ENCODE data around the gene ALDH3B2. TPM values are rescaled to one million over a fixed set of nuclear protein-coding genes. Genes with fewer than 3 reads are reported as not detected.
A peak's percentile ranks its signal among the peaks of the same experiment; 100 is the strongest.
"Not testable (repeated sequence)": the region's sequence is repeated elsewhere in the genome, so short reads cannot be mapped to it uniquely, and the experiment has no call there.

Gene ALDH3B2
- total and polyA plus RNA-seq, 2 donors: 0.57 to 11.1 TPM

GRCh38 chr11:67629386-67630227 is 44.8 kb downstream of the ALDH3B2 start, which contains the start of gene NUDT8:
NUDT8 (minus strand) TSS chr11:67629937; CDS start chr11:67629911, 26 bp downstream.
- H3K9me3 ChIP-seq (ENCODE audit: control insufficient read depth in 2 of 2, insufficient read depth in 1 of 2, low read length in 1 of 2): peaks cover 0 to 4% of the 10 kb centered on the region in 2 donors
- DNase-seq (ENCODE audit: low read depth in 6 of 9, low spot score in 9 of 9): peak in 7 of 9 donors; percentile 72 to 92 (median 85)
- no peaks in the 10 kb centered on the region for H3K36me3 ChIP-seq (ENCODE audit: control insufficient read depth in 2 of 2, insufficient read depth in 2 of 2, low read length in 1 of 2)
- H3K27me3 ChIP-seq (ENCODE audit: control insufficient read depth in 2 of 2, insufficient read depth in 1 of 2, low read length in 1 of 2): no peaks in the 10 kb centered on the region
- peak within 1 kb of the TSS; percentile 54 to 71 for H3K4me3 ChIP-seq (ENCODE audit: low read length in 2 of 2)
- H3K4me1 ChIP-seq (ENCODE audit: control insufficient read depth in 2 of 2, insufficient read depth in 2 of 2, low read length in 2 of 2): peaks cover 7 to 22% of the 10 kb centered on the region in 2 donors
- H3K27ac ChIP-seq (ENCODE audit: low read depth in 1 of 2, low read length in 1 of 2): peak within 1 kb of the TSS; percentile 85 to 90
- WGBS: under 1% methylated on average over 102 of the region's 102 CpGs

DNA sequence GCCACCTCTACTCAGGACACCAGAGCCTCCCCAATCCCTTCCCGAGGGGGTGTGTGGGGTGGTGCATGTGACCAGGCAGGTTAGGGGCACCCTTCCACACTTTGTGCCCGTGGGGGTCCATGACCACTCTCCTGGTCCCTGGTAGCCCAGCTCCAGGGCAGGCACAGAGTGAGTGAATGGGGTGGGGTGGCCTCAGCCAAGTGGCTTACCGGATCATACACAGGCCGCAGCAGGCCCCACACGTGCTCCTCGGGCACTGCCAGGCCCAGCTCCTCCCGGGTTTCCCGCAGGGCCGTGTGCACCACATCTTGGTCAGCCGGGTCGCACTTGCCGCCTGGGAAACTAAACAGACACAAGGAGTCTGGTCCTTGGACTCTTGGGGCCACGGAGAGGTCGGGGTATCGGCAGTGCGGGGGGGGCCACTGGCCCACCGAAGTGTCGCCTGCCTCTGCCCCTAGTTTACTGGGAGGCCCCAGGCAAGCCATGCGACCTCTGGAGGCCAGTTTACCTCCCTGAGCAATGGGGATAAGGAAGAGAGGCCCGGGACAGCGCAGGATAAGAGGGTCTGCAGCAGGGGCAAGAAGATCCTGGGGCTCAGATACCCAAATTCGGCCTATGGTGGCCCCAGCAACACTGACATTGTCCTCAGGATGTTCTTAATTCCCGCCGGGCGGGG is 45.6 kb downstream of the ALDH3B2 start:
- whole genome bisulfite sequencing: 71% methylated on average over 25 of the region's 25 CpGs
- no peaks in the 10 kb centered on the region for H3K27me3 ChIP-seq (ENCODE audit: control insufficient read depth in 2 of 2, insufficient read depth in 1 of 2, low read length in 1 of 2)
- no peak overlapping the region for H3K4me3 ChIP-seq (ENCODE audit: low read length in 2 of 2)
- DNase-seq (ENCODE audit: low read depth in 6 of 9, low spot score in 9 of 9): no peak
- H3K9me3 ChIP-seq (ENCODE audit: control insufficient read depth in 2 of 2, insufficient read depth in 1 of 2, low read length in 1 of 2): peaks cover 0 to 4% of the 10 kb centered on the region in 2 donors
- H3K36me3 ChIP-seq (ENCODE audit: control insufficient read depth in 2 of 2, insufficient read depth in 2 of 2, low read length in 1 of 2): no peaks in the 10 kb centered on the region
- H3K4me1 ChIP-seq (ENCODE audit: control insufficient read depth in 2 of 2, insufficient read depth in 2 of 2, low read length in 2 of 2): peaks cover 7 to 22% of the 10 kb centered on the region in 2 donors
- H3K27ac ChIP-seq (ENCODE audit: low read depth in 1 of 2, low read length in 1 of 2): no peak overlapping the region

DNA sequence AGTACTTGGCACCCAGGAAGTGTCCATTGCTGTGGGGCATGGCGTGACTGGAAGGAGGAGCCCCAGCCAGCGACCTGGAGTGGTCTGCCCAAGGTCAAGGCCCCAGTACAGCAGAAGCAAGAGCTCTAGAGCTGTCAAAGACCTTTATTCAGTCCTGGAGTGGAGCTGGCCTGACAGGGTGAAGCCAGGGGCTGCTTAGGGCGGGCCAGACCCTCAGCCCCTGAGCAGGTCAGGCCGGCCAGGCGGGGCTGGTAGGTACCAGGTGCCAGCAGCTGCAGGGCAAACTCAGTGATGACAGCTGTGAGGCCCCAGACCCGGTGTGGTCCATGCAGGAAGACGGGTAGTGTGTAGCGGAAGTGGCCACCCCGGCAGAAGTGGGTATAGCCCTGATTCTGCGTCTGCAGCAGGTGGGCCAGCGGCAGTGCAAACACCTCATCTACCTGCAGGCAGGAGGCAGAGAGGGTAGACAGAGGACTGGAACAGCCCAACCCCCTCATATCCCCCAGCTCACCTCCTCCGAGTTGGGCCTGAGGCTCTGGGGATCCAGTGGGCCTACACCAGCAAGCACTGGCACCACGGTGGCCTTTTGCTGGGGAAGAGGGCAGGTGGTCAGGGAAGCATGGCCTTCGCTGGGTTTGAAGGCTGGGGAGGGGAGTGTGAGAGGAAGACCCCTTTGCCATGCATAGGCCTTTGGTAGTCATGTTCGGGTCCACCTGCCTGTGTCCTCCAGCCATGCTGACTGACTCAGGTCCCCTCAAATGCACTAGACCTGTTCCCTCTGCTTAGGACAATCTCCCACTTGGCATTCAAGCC is 46.4 kb downstream of the ALDH3B2 start:
- DNase-seq (ENCODE audit: low read depth in 6 of 9, low spot score in 9 of 9): no peak
- peaks cover 7 to 22% of the 10 kb centered on the region in 2 donors for H3K4me1 ChIP-seq (ENCODE audit: control insufficient read depth in 2 of 2, insufficient read depth in 2 of 2, low read length in 2 of 2)
- H3K36me3 ChIP-seq (ENCODE audit: control insufficient read depth in 2 of 2, insufficient read depth in 2 of 2, low read length in 1 of 2): no peaks in the 10 kb centered on the region
- 95% methylated on average over 15 of the region's 15 CpGs for WGBS
- peaks cover 0 to 4% of the 10 kb centered on the region in 2 donors for H3K9me3 ChIP-seq (ENCODE audit: control insufficient read depth in 2 of 2, insufficient read depth in 1 of 2, low read length in 1 of 2)
- H3K27ac ChIP-seq (ENCODE audit: low read depth in 1 of 2, low read length in 1 of 2): no peak overlapping the region
- H3K27me3 ChIP-seq (ENCODE audit: control insufficient read depth in 2 of 2, insufficient read depth in 1 of 2, low read length in 1 of 2): no peaks in the 10 kb centered on the region
- H3K4me3 ChIP-seq (ENCODE audit: low read length in 2 of 2): no peak overlapping the region

- H3K4me3 ChIP-seq (ENCODE audit: low read length in 2 of 2): no peak overlapping the region
- peaks cover 0 to 4% of the 10 kb centered on the region in 2 donors for H3K9me3 ChIP-seq (ENCODE audit: control insufficient read depth in 2 of 2, insufficient read depth in 1 of 2, low read length in 1 of 2)
- WGBS: 97% methylated on average over 6 of the region's 6 CpGs
- no peak overlapping the region for H3K27ac ChIP-seq (ENCODE audit: low read depth in 1 of 2, low read length in 1 of 2)
- no peak for DNase-seq (ENCODE audit: low read depth in 6 of 9, low spot score in 9 of 9)
- H3K27me3 ChIP-seq (ENCODE audit: control insufficient read depth in 2 of 2, insufficient read depth in 1 of 2, low read length in 1 of 2): no peaks in the 10 kb centered on the region
- H3K4me1 ChIP-seq (ENCODE audit: control insufficient read depth in 2 of 2, insufficient read depth in 2 of 2, low read length in 2 of 2): peaks cover 7 to 22% of the 10 kb centered on the region in 2 donors
- H3K36me3 ChIP-seq (ENCODE audit: control insufficient read depth in 2 of 2, insufficient read depth in 2 of 2, low read length in 1 of 2): no peaks in the 10 kb centered on the region
Measured at GRCh38 chr11:67627441-67627811, 47.0 kb downstream of the ALDH3B2 start.

GRCh38 chr11:67626970-67627369 is 47.5 kb downstream of the ALDH3B2 start:
- Histone ChIP-seq H3K27me3 (ENCODE audit: control insufficient read depth in 2 of 2, insufficient read depth in 1 of 2, low read length in 1 of 2) (no peaks in the 10 kb centered on the region), H3K4me1 (ENCODE audit: control insufficient read depth in 2 of 2, insufficient read depth in 2 of 2, low read length in 2 of 2) (peaks cover 7 to 22% of the 10 kb centered on the region in 2 donors), H3K27ac (ENCODE audit: low read depth in 1 of 2, low read length in 1 of 2) (no peak overlapping the region), H3K4me3 (ENCODE audit: low read length in 2 of 2) (no peak overlapping the region), H3K36me3 (ENCODE audit: control insufficient read depth in 2 of 2, insufficient read depth in 2 of 2, low read length in 1 of 2) (no peaks in the 10 kb centered on the region), H3K9me3 (ENCODE audit: control insufficient read depth in 2 of 2, insufficient read depth in 1 of 2, low read length in 1 of 2) (peaks cover 0 to 4% of the 10 kb centered on the region in 2 donors)
- DNase-seq (ENCODE audit: low read depth in 6 of 9, low spot score in 9 of 9): no peak
- 97% methylated on average over 10 of the region's 10 CpGs for WGBS

DNA sequence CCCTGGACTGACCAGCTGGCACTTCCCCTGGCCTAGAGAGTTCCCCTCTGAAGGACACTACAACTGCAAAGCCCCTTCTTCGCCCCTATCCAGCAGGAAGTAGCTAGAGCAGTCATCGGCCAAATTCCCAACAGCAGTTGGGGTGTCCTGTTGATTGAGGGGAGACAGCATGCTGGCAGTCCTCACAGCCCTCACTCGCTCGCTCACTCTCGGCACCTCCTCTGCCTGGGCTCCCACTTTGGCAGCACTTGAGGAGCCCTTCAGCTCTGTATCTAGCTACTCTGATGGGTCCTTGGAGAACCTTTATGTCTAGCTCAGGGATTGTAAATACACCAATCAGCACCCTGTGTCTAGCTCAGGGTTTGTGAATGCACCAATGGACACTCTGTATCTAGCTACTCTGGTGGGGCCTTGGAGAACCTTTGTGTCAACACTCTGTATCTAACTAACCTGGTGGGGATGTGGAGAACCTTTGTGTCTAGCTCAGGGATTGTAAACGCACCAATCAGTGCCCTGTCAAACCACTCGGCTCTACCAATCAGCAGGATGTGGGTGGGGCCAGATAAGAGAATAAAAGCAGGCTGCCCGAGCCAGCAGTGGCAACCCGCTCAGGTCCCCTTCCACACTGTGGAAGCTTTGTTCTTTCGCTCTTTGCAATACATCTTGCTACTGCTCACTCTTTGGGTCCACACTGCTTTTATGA is 48.1 kb downstream of the ALDH3B2 start:
- H3K27ac ChIP-seq (ENCODE audit: low read depth in 1 of 2, low read length in 1 of 2); H3K4me3 ChIP-seq (ENCODE audit: low read length in 2 of 2); H3K9me3 ChIP-seq (ENCODE audit: control insufficient read depth in 2 of 2, insufficient read depth in 1 of 2, low read length in 1 of 2); H3K27me3 ChIP-seq (ENCODE audit: control insufficient read depth in 2 of 2, insufficient read depth in 1 of 2, low read length in 1 of 2); H3K36me3 ChIP-seq (ENCODE audit: control insufficient read depth in 2 of 2, insufficient read depth in 2 of 2, low read length in 1 of 2); DNase-seq (ENCODE audit: low read depth in 6 of 9, low spot score in 9 of 9): not testable (repeated sequence)
- H3K4me1 ChIP-seq (ENCODE audit: control insufficient read depth in 2 of 2, insufficient read depth in 2 of 2, low read length in 2 of 2): peaks cover 7 to 21% of the 10 kb centered on the region in 2 donors
- WGBS: 97% methylated on average over 10 of the region's 10 CpGs

- H3K4me3 ChIP-seq (ENCODE audit: low read length in 2 of 2); H3K36me3 ChIP-seq (ENCODE audit: control insufficient read depth in 2 of 2, insufficient read depth in 2 of 2, low read length in 1 of 2); H3K27me3 ChIP-seq (ENCODE audit: control insufficient read depth in 2 of 2, insufficient read depth in 1 of 2, low read length in 1 of 2); H3K27ac ChIP-seq (ENCODE audit: low read depth in 1 of 2, low read length in 1 of 2); H3K9me3 ChIP-seq (ENCODE audit: control insufficient read depth in 2 of 2, insufficient read depth in 1 of 2, low read length in 1 of 2); DNase-seq (ENCODE audit: low read depth in 6 of 9, low spot score in 9 of 9); H3K4me1 ChIP-seq (ENCODE audit: control insufficient read depth in 2 of 2, insufficient read depth in 2 of 2, low read length in 2 of 2): not testable (repeated sequence)
- WGBS: 100% methylated on average over 1 of the region's 1 CpG
Measured at GRCh38 chr11:67623795-67624194, 50.6 kb downstream of the ALDH3B2 start.

- not testable (repeated sequence) for H3K27ac ChIP-seq (ENCODE audit: low read depth in 1 of 2, low read length in 1 of 2); H3K4me3 ChIP-seq (ENCODE audit: low read length in 2 of 2)
- WGBS: 93% methylated on average over 7 of the region's 7 CpGs
Measured at GRCh38 chr11:67622905-67623304, 51.5 kb downstream of the ALDH3B2 start.

More at GRCh38 chr11:67622905-67623304, 51.5 kb downstream of the ALDH3B2 start:
- not testable (repeated sequence) for H3K36me3 ChIP-seq (ENCODE audit: control insufficient read depth in 2 of 2, insufficient read depth in 2 of 2, low read length in 1 of 2); H3K4me1 ChIP-seq (ENCODE audit: control insufficient read depth in 2 of 2, insufficient read depth in 2 of 2, low read length in 2 of 2); DNase-seq (ENCODE audit: low read depth in 6 of 9, low spot score in 9 of 9); H3K9me3 ChIP-seq (ENCODE audit: control insufficient read depth in 2 of 2, insufficient read depth in 1 of 2, low read length in 1 of 2); H3K27me3 ChIP-seq (ENCODE audit: control insufficient read depth in 2 of 2, insufficient read depth in 1 of 2, low read length in 1 of 2)
